ENCODE results near the gene DGAT2.
A peak's percentile ranks its signal among the peaks of the same experiment; 100 is the strongest.
"Not testable (repeated sequence)": the region's sequence is repeated elsewhere in the genome, so short reads cannot be mapped to it uniquely, and the experiment has no call there.

DGAT2 gene

GRCh38 chr11:75768112-75768908, at the start of gene DGAT2:
TSS of gene DGAT2 (plus strand) at chr11:75768778. CDS start at chr11:75768992, 214 bp downstream.
- DNase-seq: peak; percentile 82

DNA sequence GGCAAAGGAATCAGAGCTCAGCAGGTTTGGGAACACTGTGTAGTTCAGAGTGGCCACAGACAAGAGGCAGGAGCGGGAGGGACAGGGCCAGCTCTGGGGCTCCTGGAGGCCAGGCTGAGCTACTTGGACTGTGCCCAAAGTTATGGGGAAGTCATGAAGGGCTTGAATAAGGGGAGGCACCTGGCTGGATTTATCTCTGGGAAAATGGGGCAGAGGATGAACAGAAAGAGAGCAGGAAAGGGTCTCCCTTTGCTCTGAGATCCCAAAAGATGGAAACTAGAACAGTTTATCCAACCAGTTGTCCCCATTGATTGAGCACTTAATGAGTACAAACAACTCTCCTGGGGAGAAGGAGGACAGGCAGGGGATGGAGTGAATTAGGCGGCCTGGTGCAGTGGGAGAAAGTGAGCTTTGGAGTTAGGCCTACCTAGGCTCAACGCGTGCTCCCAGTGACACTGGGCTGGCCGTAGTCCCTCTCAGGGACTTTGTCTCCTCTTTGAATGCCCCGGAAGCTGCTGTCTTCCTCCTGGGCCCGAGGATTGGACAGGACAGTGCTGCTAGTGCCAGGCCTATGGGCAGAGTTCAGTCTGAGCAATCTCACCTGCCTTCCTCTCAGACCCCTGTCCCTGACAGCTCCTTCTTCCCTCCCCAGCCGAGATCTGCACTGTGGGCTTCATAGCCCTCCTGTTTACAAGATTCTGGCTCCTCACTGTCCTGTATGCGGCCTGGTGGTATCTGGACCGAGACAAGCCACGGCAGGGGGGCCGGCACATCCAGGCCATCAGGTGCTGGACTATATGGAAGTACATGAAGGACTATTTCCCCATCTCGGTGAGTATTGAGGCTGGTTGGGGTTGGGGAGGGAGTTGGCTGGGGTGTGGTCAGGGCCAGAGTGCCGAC, 49.0 kb upstream of the DGAT2 start:
- peak; percentile 46 for DNase-seq

- peak; percentile 22 for DNase-seq
These were observed 47.9 kb upstream of the DGAT2 start for GRCh38 chr11:75720639-75721038.

DNA sequence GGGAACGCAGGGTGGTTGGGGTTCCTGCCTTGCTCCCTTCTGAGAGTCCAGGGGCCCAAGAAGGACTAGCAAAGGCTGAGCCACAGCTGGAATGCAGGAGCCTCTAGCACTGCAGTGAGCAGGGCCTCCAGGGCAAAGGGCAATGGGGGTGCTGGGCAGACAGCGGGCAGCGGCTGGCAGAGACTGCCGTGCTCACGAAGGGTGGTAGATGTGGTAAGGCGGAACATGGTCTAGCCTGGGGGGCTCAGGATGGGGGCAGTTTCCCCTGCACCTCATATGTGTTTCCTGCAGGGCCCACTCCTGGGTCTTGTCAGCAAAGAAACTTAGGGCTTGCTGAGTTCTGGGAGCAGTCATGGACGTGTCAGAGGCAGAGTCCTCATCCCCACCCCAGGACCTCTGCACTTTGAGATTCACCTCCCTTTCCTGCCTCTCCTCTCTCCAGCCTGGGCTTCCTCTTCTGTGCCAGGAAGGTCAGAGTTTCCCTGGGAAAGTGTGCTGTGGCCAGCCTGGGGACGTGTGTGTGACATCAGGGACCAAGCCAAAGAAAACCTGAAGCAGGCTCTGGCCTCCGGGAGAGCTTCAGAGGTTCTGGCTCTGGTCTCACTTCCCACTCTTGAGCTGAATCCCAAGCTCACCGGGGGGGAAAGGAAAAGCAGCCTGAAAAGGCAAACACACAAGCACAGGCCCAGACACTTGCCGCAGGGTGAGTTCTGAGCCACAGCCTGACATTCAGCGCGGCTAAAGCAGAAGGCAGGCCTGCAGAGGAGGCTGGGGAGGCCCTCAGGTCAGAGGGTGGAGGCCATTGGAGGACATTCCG, 46.5 kb upstream of the DGAT2 start:
- peak; percentile 51 for DNase-seq

GRCh38 chr11:75722669-75723042, 45.9 kb upstream of the DGAT2 start:
- DNase-seq: no peak

- no peak for DNase-seq
These were observed 42.8 kb upstream of the DGAT2 start for GRCh38 chr11:75725547-75726320.

DNA sequence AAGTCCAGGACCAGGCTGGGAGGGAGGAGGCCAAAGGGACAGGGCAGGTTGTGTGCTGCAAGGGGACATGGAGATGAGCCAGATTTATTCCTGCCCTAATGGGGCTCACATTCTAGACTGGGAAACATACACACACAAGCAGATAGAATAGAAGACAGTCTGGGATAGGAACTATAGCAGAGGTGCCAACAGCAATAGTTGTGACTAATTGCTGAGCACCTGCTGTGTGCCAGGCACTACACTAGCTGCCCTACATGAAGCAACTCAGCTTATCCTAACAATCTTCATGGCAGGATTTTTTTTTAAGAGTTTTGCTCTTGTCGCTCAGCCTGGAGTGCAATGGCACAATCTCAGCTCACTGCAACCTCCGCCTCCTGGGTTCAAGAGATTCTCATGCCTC, 39.6 kb upstream of the DGAT2 start:
- DNase-seq: peak; percentile 20

DNA sequence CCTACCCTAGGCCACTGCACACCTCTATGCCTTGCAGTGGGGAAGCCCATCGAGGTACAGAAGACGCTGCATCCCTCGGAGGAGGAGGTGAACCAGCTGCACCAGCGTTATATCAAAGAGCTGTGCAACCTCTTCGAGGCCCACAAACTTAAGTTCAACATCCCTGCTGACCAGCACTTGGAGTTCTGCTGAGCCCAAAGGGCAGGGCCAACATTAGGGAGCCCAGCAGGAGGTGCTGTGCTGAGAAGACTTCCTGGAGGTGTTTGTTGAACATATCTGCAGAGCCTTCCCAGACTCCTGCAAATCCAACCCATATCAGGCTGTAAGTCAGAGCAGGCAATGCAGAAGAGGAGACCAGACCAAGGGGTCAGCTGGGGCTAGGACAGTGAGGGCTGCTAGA, 37.5 kb upstream of the DGAT2 start:
- peak; percentile 36 for DNase-seq

DNA sequence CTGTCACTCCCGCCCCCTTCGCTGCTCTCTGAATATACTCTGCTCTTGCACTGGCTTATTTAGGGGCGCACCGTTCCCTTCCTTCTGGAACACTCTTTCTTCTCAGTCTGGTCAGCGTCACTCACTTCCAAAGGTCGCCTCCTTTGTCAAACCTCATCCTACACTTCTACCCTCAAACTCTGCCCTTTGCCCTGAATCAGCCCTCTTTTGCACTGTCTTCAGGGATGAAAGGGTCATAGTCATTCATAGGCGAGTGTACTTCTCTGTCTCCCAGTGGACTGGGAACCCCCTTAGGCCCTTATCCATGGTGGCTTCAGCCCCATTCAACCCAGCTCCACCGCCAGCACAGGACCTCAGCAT, 35.5 kb upstream of the DGAT2 start:
- DNase-seq: no peak

DNA sequence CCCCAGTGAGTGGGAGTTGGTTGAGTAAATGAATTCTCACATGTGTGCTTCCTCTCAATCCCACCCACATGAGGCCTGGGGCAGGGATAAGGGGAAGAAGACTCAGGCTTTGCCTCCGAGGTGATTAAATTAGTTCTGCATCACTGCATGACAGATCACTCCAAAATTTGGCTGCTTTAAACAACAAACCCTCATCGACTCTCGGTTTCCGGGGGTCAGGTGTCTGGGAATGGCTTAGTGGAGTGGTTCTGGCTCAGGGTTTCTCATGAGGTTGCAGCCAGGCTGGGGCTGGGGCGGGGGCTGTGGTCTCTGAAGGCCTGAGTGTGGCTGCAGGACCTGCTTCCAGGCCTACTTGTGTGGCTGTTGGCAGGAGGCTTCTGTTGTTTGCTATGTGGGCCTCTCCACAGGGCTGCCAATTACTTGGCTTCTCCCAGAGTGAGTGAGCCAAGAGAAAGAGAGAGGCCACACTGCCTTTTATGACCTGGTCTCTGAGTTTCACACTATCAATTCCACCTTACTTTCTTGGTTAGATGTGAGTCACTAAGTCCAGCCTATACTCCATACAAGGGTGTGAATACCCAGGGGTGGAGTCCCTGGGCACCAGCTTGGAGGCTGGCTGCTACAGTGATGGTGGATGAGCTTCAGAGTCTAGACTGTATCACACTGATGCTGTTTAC, 35.0 kb upstream of the DGAT2 start:
- peak; percentile 51 for DNase-seq

DNA sequence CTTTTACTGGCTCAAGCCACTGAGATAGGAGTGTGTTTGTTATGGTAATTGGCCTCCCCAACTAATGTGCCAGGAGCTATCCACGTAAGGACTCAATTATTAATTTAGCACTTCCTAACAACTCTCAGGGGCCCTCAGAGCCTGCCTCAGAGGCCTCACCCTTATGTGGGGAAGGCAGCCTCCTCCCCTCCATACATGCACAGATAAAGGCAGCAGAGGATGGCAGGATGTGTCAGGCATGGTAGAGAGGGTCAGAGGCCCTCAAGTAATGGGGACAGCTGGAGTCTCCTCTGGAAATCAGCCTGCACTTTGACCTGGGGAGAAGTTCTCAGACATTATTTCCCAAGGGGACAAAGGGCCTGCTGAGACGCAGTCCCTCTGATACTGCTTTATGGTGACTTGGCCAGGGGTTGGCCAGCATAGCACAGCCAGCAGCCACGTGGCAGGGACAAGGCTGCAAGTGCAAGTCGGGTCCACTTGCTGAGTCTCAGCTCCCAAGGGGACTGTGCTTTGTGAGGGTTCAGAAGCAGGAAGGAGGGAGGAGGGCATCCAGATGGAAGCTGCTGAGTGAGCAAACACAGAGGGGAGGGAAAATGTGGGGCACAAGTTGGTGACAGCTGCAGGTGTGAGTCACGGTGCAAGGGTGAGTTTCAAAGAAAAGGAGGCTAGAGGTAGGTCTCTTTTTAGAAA, 33.9 kb upstream of the DGAT2 start:
- DNase-seq: peak; percentile 41

DNA sequence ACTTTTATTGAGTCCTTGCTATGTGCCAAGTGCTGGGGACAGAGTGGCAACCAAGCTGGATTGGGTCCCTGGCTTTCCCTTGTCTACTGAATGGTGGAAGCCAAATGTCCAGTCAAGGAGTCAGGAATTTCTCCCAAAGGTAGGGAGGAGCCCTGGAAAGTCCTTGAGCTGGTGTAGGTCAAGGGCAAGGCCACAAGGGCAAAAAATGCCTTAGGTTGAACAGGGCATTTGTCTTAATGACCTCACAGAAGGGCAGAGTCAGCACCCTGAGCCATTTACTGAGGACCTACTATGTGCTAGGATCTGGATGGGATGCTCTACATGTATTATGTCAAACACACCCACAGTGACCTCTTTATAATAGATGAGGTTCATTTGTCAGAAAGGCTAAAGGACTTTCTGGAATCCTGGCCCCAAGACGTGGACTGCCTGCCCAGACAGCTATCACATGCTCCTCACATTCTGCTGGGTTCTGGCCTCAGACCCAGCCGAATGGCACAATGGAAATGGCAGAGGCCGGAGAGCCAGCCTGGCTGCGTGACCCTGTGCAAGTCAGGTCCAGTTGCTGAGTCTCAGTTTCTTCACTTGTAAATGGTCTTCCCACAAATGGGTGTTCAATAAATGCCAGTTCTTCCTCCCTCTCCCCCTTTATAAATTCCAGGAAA, 33.3 kb upstream of the DGAT2 start:
- no peak for DNase-seq

DNA sequence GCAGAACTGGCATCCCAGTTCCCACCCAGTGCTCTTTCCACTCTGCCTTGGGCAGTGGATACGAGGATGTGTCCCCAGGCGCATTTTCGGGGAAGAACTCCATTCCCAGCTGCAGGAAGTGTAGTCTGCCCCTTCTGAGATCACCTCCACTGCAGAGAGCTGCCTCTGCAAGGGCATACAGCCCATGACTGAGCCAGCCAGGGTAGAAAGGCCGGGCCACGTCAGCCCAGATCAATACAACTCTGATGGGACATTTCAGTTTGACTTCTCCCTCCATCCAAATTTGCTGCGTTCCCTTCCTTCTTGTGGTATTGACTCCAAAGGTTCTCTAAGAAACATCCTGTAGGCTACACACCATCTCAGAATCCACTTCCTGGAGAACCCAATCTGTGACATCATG, 31.3 kb upstream of the DGAT2 start:
- no peak for DNase-seq

- DNase-seq: no peak
These were observed 27.9 kb upstream of the DGAT2 start for GRCh38 chr11:75740681-75741080.

DNA sequence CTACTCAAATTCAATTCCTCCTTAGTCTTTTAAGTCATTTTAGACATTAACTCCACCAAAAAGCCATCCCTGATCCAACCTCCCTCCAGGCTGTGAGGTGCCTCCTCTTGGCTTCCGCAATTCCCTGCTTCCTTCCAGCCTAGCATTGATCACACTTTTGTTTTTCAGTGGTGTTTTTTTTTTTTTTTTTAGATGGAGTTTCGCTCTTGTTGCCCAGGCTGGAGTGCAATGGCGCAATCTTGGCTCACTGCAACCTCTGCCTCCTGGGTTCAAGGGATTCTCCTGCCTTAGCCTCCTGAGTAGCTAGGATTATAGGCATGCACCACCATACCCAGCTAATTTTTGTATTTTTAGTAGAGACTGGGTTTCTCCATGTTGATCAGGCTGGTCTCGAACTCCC, 25.4 kb upstream of the DGAT2 start:
- not testable (repeated sequence) for DNase-seq

- DNase-seq: no peak
These were observed 24.6 kb upstream of the DGAT2 start for GRCh38 chr11:75743711-75744563.

DNA sequence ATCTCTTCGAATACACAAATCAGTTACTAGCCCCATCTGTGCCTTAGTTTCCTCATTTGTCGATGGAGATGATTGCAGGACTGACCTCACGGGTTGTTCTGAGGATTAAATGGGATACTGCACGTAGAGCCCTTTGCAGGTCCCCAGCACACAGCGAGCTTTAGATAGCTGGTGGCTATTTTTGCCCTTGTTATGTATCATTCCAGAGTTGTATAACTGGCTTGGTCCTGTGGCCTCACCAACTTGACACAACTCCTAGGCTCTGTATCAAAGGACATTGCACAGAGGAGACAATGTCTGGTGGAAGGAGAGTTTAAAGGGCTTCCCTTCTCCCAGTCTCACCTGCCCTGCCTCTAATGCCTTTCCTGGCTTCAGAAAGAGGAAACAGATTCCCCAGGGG, 22.8 kb upstream of the DGAT2 start:
- DNase-seq: no peak

DNA sequence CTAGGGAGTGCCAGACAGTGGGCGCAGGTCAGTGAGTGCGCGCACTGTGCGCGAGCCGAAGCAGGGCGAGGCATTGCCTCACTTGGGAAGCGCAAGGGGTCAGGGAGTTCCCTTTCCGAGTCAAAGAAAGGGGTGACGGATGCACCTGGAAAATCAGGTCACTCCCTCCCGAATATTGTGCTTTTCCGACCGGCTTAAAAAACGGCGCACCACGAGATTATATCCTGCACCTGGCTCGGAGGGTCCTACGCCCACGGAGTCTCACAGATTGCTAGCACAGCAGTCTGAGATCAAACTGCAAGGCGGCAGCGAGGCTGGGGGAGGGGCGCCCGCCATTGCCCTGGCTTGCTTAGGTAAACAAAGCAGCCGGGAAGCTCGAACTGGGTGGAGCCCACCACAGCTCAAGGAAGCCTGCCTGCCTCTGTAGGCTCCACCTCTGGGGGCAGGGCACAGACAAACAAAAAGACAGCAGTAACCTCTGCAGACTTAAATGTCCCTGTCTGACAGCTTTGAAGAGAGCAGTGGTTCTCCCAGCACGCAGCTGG, 19.8 kb upstream of the DGAT2 start:
- not testable (repeated sequence) for DNase-seq

DNA sequence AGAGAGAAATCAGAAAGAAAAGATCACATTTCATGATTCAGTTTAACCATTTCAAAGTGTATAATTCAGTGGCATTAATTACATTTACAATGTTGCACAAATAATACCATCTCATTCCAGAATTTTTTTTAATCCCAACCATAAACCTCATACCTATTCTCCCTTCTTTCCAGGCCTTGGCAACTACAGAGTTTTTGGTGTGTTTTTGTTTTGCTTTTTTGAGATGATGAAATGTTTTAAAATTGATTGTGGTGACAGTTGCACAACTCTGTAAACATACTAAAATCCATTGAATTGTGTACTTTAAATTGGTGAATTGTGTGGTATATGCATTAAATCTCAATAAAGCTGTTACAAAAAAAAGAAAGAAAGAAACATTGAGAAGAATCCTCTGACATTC, 13.6 kb upstream of the DGAT2 start:
- DNase-seq: not testable (repeated sequence)

All from islet precursor cell (in vitro differentiated cells).